Melanocyte of skin (primary cell): Measurements from ENCODE around the gene SLFNL1. TPM values are rescaled to one million over a fixed set of nuclear protein-coding genes. Genes with fewer than 3 reads are reported as not detected.

ENCODE experiments used
- total RNA-seq, 2 donors: library from RNA; depleted of rRNA; stranded (reverse); fragments of >200 nt; gene quantifications; 2 replicates each; pipeline ENCODE4 v1.2.3, GENCODE V29; 2012

The SLFNL1 gene
- under 1 TPM; under 0.01 to 0.34 TPM for total RNA-seq

GRCh38 chr1:41021526-41022308 is at the start of gene SLFNL1:
TSS of gene SLFNL1 (minus strand) at chr1:41021725. CDS start at chr1:41020660, 1,065 bp downstream.

GRCh38 chr1:40979241-40980067 is 42.1 kb downstream of the SLFNL1 start, which contains the start of gene CTPS1:
TSS of gene CTPS1 (plus strand) at chr1:40979696. CDS start at chr1:40983291, 3,595 bp downstream.

Other genes starting within 250 kb of the SLFNL1 start
- under 1 TPM; under 0.01 TPM for gene KCNQ4, start 237.9 kb downstream of the SLFNL1 start, total RNA-seq
- under 1 TPM; 0.33 to 0.34 TPM for gene CITED4, start 159.4 kb downstream of the SLFNL1 start, total RNA-seq
- 10 to 100 TPM; 16.5 to 48.3 TPM for gene CTPS1, start 42.0 kb downstream of the SLFNL1 start, total RNA-seq
- 10 to 100 TPM; 18.2 to 18.6 TPM for gene SCMH1, start 220.6 kb upstream of the SLFNL1 start, total RNA-seq